HG03064 (cell line): ENCODE data around the gene STAT4.
A peak's percentile ranks its signal among the peaks of the same experiment; 100 is the strongest.

ENCODE experiments used
- ATAC-seq: cut with Tn5 transposase; IDR thresholded peaks from one replicate; pipeline ENCODE4 v1.9.1; 2021; ENCODE audit warnings: low read depth; ENCODE audit not compliant: unreplicated experiment

STAT4 gene

GRCh38 chr2:191148281-191148680 lies 2.5 kb downstream of the STAT4 start:
- ATAC-seq = no peak

- no peak for ATAC-seq
These were observed 4.9 kb downstream of the STAT4 start for GRCh38 chr2:191145769-191146471.

GRCh38 chr2:191144217-191144616 lies 6.6 kb downstream of the STAT4 start:
- no peak for ATAC-seq

- no peak for ATAC-seq
These were observed 7.0 kb downstream of the STAT4 start for GRCh38 chr2:191143791-191144190.

GRCh38 chr2:191128911-191129304 lies 21.9 kb downstream of the STAT4 start:
- no peak for ATAC-seq

GRCh38 chr2:191128172-191128910 lies 22.5 kb downstream of the STAT4 start:
- ATAC-seq = peak; percentile 73

- ATAC-seq = no peak
These were observed 23.6 kb downstream of the STAT4 start for GRCh38 chr2:191127235-191127634.

- ATAC-seq = no peak
These were observed 24.3 kb downstream of the STAT4 start for GRCh38 chr2:191126386-191127085.

- ATAC-seq = no peak
These were observed 25.1 kb downstream of the STAT4 start for GRCh38 chr2:191125646-191126045.

- ATAC-seq = no peak
These were observed 28.0 kb downstream of the STAT4 start for GRCh38 chr2:191122638-191123294.

- no peak for ATAC-seq
These were observed 33.5 kb downstream of the STAT4 start for GRCh38 chr2:191117341-191117740.

- peak; percentile 37 for ATAC-seq
These were observed 35.0 kb downstream of the STAT4 start for GRCh38 chr2:191115804-191116203.

- ATAC-seq = peak; percentile 68
These were observed 35.4 kb downstream of the STAT4 start for GRCh38 chr2:191115391-191115790.

- ATAC-seq = peak; percentile 80
These were observed 36.3 kb downstream of the STAT4 start for GRCh38 chr2:191114403-191114886.

- ATAC-seq = no peak
These were observed 37.0 kb downstream of the STAT4 start for GRCh38 chr2:191113761-191114160.

- no peak for ATAC-seq
These were observed 38.3 kb downstream of the STAT4 start for GRCh38 chr2:191112448-191112901.

GRCh38 chr2:191109888-191110287 lies 40.9 kb downstream of the STAT4 start:
- no peak for ATAC-seq

GRCh38 chr2:191108331-191108730 lies 42.5 kb downstream of the STAT4 start:
- ATAC-seq = no peak

- no peak for ATAC-seq
These were observed 45.7 kb downstream of the STAT4 start for GRCh38 chr2:191105082-191105481.

- no peak for ATAC-seq
These were observed 47.0 kb downstream of the STAT4 start for GRCh38 chr2:191103774-191104173.

GRCh38 chr2:191100216-191100615 lies 50.6 kb downstream of the STAT4 start:
- ATAC-seq = no peak
